GM12878 (cell line): ENCODE results near the gene CYP1B1. TPM values are rescaled to one million over a fixed set of nuclear protein-coding genes. Genes with fewer than 3 reads are reported as not detected.

Source experiments
- ATAC-seq: fragments of 200-7000 bp; cut with Tn5 transposase; 3 replicates; pipeline ENCODE4 v1.9.1; 2020; ENCODE audit warnings: mild to moderate bottlenecking, moderate library complexity
- BruUV-seq: library from RNA; stranded (reverse); fragments of 400-500 nt; replicated peaks from 2 replicates; lab custom pipeline; 2021; lab: Mats Ljungman, UMichigan
- CTCF ChIA-PET: fragments of 300-600 bp; sonication (Branson Sonifier 250); formaldehyde crosslinking; extraction: SDS; loops from one replicate; lab custom pipeline; 2021; ENCODE audit warnings: inconsistent platforms; lab: Yijun Ruan, JAX
- POLR2A ChIA-PET: fragments of 350-600 bp; formaldehyde crosslinking; extraction: SDS; loops from one replicate; lab custom pipeline; 2021; ENCODE audit warnings: inconsistent platforms; lab: Charles Lee
- RAD21 ChIA-PET: fragments of 300-600 bp; sonication (Branson Sonifier 250); formaldehyde crosslinking; loops from one replicate; lab custom pipeline; 2023; ENCODE audit warnings: antibody characterized with exemption; ENCODE audit not compliant: unreplicated experiment; lab: Charles Lee
- SMC1A ChIA-PET: fragments of 300-600 bp; sonication (Branson Sonifier 250); formaldehyde crosslinking; loops from one replicate; lab custom pipeline; 2023; ENCODE audit not compliant: unreplicated experiment, uncharacterized antibody; lab: Charles Lee
- DNase-seq: peaks from one replicate; pipeline ENCODE4 v3.0.0-alpha.2; 2011; ENCODE audit warnings: low read depth, low spot score
- FAIRE-seq: peaks from 3 replicates; lab custom pipeline; 2011; peaks lifted over from hg19 to GRCh38; lab: Jason Lieb, UNC
- H2AFZ ChIP-seq: 2 replicates; pipeline ENCODE4 v1.6.0; 2011; ENCODE audit warnings: low read depth, low read length, control low read depth; ENCODE audit not compliant: control insufficient read depth
- H3K27ac ChIP-seq: 2 replicates; pipeline ENCODE4 v1.5.1; 2011; ENCODE audit warnings: control low read depth; ENCODE audit not compliant: control insufficient read depth, insufficient read depth
- H3K27me3 ChIP-seq, 2 experiments: replicated peaks in 1 of 2; 2 replicates each; pipeline versions ENCODE4 v1.6.0 to v1.6.1; 2011; ENCODE audit warnings: low read length in 1 of 2; ENCODE audit not compliant: control insufficient read depth in 2 of 2, insufficient read depth in 2 of 2
- H3K36me3 ChIP-seq, 2 experiments: 2 replicates each; pipeline ENCODE4 v1.5.1; 2011; ENCODE audit warnings: low read length in 1 of 2; ENCODE audit not compliant: control insufficient read depth in 2 of 2, insufficient read depth in 2 of 2
- H3K4me1 ChIP-seq: 2 replicates; pipeline ENCODE4 v1.6.1; 2011; ENCODE audit warnings: mild to moderate bottlenecking, low read length, moderate library complexity, mixed read lengths; ENCODE audit not compliant: control insufficient read depth, insufficient read depth
- H3K4me2 ChIP-seq: 2 replicates; pipeline ENCODE4 v1.6.0; 2011; ENCODE audit warnings: control low read depth; ENCODE audit not compliant: control insufficient read depth, insufficient read depth
- H3K4me3 ChIP-seq: fragments of 200-600 bp; sonication (generic); 2 replicates; pipeline ENCODE4 v1.5.1; 2016
- H3K79me2 ChIP-seq: 2 replicates; pipeline ENCODE4 v1.6.0; 2011; ENCODE audit warnings: low read length; ENCODE audit not compliant: control insufficient read depth, insufficient read depth
- H3K9ac ChIP-seq: 2 replicates; pipeline ENCODE4 v1.8.0; 2011; ENCODE audit warnings: low read length, control low read depth, mixed read lengths; ENCODE audit not compliant: control insufficient read depth, insufficient read depth
- H3K9me3 ChIP-seq: replicated peaks from 3 replicates; pipeline ENCODE4 v1.5.1; 2011; ENCODE audit warnings: mild to moderate bottlenecking, low read length; ENCODE audit not compliant: control insufficient read depth, insufficient read depth
- H4K20me1 ChIP-seq: 2 replicates; pipeline ENCODE4 v1.6.0; 2011; ENCODE audit not compliant: control insufficient read depth, insufficient read depth
- BCL3 ChIP-seq: IDR thresholded peaks from 2 replicates; pipeline ENCODE4 v1.6.1; 2011; ENCODE audit warnings: borderline replicate concordance, low read depth, mild to moderate bottlenecking, moderate library complexity, low read length; ENCODE audit not compliant: insufficient read depth, poor library complexity, severe bottlenecking
- DPF2 ChIP-seq: fragments of 450-650 bp; IDR thresholded peaks from 2 replicates; pipeline ENCODE4 v1.6.1; 2017; ENCODE audit warnings: mild to moderate bottlenecking
- MEF2A ChIP-seq: IDR thresholded peaks from 2 replicates; pipeline ENCODE4 v1.6.1; 2011; ENCODE audit warnings: low read depth, mild to moderate bottlenecking, low read length, moderate library complexity; ENCODE audit not compliant: insufficient read depth
- SPI1 ChIP-seq: IDR thresholded peaks from 2 replicates; pipeline ENCODE4 v1.6.1; 2011; ENCODE audit warnings: low read depth, mild to moderate bottlenecking, low read length, moderate library complexity, borderline replicate concordance; ENCODE audit not compliant: insufficient read depth
- USF2 ChIP-seq: IDR thresholded peaks from 2 replicates; pipeline ENCODE4 v1.6.1; 2011; ENCODE audit warnings: low read depth, low read length, improper control_type of control experiment, borderline replicate concordance
- WGBS: methylation state at CpG from one replicate; pipeline ENCODE4 v1.1.6; 2016; ENCODE audit warnings: low lambda C conversion rate; ENCODE audit not compliant: insufficient replicate concordance, insufficient coverage; ENCODE audit errors: missing lambda C conversion rate; 5-methylcytosine and 5-hydroxymethylcytosine counted together
- in situ Hi-C: fragments of 300-500 bp; cut with MboI; formaldehyde crosslinking; loops from 9 replicates; pipeline ENCODE4 v1.14.3; 2018; ENCODE audit warnings: mixed read lengths
- intact Hi-C: fragments of 100-400 bp; cut with micrococcal nuclease; formaldehyde crosslinking; loops from one replicate; pipeline ENCODE4 v1.14.2; 2022; ENCODE audit not compliant: unreplicated experiment
- polyA plus RNA-seq, 11 experiments: library from polyadenylated mRNA; depleted of rRNA in 4 of 11; unstranded in 6 of 11; stranded (reverse) in 5 of 11; fragments of >200 nt; fragmentation: Nextera tagmentation in 4 of 11; fragmentation: Illumina TruSeq in 1 of 11; extraction: Ambion mirVana in 4 of 11; extraction: Trizol in 1 of 11; gene quantifications; 1 replicate in 1 of 11; 2 replicates in 10 of 11; pipeline versions ENCODE4 v1.2.1 to v1.2.3, GENCODE V29; 2011 to 2016; ENCODE audit warnings: inconsistent platforms in 2 of 11, missing spikeins in 2 of 11, low read depth in 1 of 11
- total RNA-seq, 4 experiments: library from RNA; depleted of rRNA in 3 of 4; stranded (reverse); fragments of >200 nt in 3 of 4; fragmentation: Illumina TruSeq in 1 of 4; extraction: Trizol in 1 of 4; gene quantifications; 2 replicates each; pipeline versions ENCODE4 v1.2.1 to v1.2.3, GENCODE V29; 2013 to 2021

Gene CYP1B1
- total and polyA plus RNA-seq, 10 of the 15 experiments (the other 5 are each of a cell fraction or from before 2014, with no cell fraction given): 0.35 to 29.7 (median 3.4) TPM

- TF ChIP-seq BCL3: peak; percentile 9
Measured at GRCh38 chr2:38095996-38096861, 20.3 kb upstream of the CYP1B1 start (continued).

- H3K79me2 ChIP-seq: no peaks in the 10 kb centered on the region; the same call in 1 of the 2 replicates
- no peak for FAIRE-seq
- H3K9me3 ChIP-seq: no peaks in the 10 kb centered on the region
- no peaks in the 10 kb centered on the region for H3K36me3 ChIP-seq
- no peak for DNase-seq
- ChIA-PET POLR2A (interaction anchor here (0.5 kb wide), 1 partner anchor 309 kb away, joined by 7 read pairs; no protein-coding TSS in a partner anchor), CTCF (interaction anchor here (0.9 to 1.0 kb wide), 3 partner anchors 13 to 19 kb away, joined by 3 to 5 read pairs (median 4); no protein-coding TSS in a partner anchor), SMC1A (interaction anchor here (0.8 to 0.9 kb wide), 2 partner anchors 178 to 182 kb away, joined by 3 read pairs; no protein-coding TSS in a partner anchor), RAD21 (no interaction called here)
- intact Hi-C loops: no loop called here
- no peak for TF ChIP-seq SPI1
- TF ChIP-seq USF2: no peak
- no peak for TF ChIP-seq DPF2
- TF ChIP-seq MEF2A: no peak
- no peaks in the 10 kb centered on the region for H4K20me1 ChIP-seq
- no peak overlapping the region for H3K4me3 ChIP-seq
- WGBS: 73% methylated on average over 11 of the region's 11 CpGs
- peak overlapping the region; percentile 57; the same call in 1 of the 2 replicates for H3K9ac ChIP-seq
- peaks cover 34% of the 10 kb centered on the region for H3K4me1 ChIP-seq
- BruUV-seq: no TSS peak
- no peak for ATAC-seq
- H3K4me2 ChIP-seq: peak overlapping the region; percentile 65; the same call in 1 of the 2 replicates
- in situ Hi-C loops: no loop called here
- no peaks in the 10 kb centered on the region for H3K27me3 ChIP-seq
- H3K27ac ChIP-seq: peak overlapping the region; percentile 80
- peak overlapping the region; percentile 3 for H2AFZ ChIP-seq
Measured at GRCh38 chr2:38095079-38095995, 19.4 kb upstream of the CYP1B1 start.
